GM12872 (cell line): ENCODE data around the gene GLP2R.
A peak's percentile ranks its signal among the peaks of the same experiment; 100 is the strongest.

Experiments used
- TF ChIP-seq, protein P1 (sequence below): IDR thresholded peaks from 3 replicates; pipeline ENCODE4 v1.5.1; 2011; ENCODE audit warnings: low read depth, mild to moderate bottlenecking, low read length, moderate library complexity; ENCODE audit not compliant: insufficient read depth

Gene GLP2R

DNA sequence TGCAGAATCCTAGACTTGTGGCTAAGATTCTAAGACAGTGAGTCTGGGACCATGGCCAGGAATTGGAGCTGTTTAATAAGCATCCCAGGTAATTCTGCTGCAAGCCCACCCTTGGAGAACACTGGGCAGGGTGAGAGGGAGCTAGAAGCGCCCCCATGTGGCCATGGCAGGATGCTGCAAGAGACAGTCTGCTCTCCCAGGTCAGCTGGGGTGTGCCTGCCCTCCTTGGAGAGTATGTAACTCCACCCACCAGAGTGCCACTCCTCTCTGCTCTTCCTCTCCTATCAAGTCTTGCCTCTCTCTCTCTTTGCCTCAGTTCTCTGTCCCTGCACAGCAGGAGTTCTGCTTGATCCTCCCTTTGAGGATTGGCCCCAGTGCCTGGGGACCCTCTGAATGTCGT, 64.4 kb downstream of the GLP2R start:
- TF ChIP-seq, protein P1, sequence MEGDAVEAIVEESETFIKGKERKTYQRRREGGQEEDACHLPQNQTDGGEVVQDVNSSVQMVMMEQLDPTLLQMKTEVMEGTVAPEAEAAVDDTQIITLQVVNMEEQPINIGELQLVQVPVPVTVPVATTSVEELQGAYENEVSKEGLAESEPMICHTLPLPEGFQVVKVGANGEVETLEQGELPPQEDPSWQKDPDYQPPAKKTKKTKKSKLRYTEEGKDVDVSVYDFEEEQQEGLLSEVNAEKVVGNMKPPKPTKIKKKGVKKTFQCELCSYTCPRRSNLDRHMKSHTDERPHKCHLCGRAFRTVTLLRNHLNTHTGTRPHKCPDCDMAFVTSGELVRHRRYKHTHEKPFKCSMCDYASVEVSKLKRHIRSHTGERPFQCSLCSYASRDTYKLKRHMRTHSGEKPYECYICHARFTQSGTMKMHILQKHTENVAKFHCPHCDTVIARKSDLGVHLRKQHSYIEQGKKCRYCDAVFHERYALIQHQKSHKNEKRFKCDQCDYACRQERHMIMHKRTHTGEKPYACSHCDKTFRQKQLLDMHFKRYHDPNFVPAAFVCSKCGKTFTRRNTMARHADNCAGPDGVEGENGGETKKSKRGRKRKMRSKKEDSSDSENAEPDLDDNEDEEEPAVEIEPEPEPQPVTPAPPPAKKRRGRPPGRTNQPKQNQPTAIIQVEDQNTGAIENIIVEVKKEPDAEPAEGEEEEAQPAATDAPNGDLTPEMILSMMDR = peak; percentile 84

DNA sequence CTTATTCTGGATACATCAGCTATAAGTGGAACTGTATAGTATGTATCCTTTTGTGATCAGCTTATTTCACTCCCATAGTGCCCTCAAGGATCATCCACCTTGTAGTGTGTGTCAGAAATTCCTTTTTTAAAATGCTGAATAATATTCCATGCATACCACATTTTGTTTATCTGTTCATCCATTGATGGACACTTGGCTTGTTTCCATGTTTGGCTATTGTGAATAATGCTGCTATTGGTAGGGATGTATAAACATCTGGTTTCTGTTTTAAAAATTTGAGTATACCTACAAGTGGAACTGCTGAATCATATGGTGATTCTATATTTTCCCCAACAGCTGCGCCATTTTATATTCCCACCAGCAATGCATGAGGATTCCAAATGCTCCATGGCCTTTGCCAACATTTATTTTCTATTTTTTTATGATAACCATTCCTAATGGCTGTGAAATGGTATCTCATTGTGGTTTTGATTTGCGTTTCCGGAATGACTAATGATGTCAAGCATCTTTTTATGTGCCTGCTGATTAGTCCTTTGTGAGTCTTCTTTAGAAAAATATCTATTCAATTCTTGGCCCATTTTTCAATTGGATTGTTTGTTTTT, 67.8 kb downstream of the GLP2R start:
- TF ChIP-seq, protein P1 = no peak

DNA sequence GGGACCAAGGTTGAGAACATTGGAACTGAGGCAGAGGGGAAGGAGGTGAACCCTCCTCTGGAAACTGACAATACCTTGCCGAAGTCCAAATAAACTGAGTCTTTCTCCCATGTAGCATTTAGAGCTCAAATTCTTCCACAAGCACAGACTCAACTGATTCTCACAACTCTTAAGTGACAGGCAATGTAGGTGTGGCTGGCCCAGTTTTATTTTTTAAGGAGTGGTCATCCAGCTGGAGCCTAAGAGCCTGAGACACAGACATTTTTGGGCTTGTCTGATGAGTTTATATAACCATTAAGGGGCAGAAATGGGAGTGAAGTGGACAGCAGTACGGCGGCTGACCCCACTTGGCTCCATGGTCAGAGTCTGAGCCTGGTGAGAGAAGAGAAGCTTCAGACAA, 68.5 kb downstream of the GLP2R start:
- TF ChIP-seq, protein P1 = no peak

DNA sequence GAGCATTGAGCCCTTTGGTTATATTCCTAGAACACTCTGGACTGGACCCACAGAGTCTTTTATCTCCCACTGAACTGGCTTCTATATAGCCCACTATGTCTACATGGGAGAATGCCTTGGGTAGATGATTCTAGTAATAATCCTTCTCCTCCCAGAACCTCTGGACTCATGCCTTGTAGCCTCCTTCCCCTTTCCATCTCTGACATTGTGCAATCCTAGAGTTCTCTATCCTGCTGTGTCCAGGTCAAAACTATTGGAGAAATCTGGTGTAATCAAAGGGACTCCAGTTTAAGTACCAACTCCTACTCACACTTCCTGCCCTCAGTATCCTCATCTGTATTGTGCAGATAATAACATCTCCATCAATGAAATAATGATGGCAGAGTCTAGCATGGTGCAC, 70.2 kb downstream of the GLP2R start:
- TF ChIP-seq, protein P1 = no peak

DNA sequence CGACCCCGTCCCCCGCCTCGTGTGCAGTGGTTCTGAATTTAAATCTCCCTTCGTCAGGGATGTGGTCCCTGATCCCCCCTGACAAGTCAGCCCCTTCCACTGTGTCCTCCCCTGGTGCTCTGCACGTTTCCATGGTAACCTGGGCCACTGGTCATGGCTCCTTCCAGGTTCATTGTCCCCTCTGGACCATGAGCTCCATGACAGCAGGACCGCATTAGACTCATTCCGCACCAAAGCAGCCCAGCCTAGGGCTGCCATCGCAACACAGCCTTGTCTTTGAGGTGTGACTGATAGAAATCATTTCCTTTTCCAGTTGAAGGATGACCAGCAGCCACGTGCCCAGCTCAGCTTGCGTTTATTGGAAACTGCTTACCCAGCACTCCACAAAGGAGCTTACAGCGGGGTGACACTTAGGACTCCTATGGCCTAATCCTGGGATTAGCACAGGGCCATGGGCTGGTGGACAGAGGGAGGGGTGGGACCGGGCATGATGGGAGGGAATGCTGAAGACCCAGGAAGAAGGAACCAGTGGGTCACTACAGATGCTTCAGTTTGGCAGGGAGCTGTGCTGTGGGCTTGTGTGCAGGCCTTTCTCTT, 71.7 kb downstream of the GLP2R start:
- TF ChIP-seq, protein P1 = no peak

DNA sequence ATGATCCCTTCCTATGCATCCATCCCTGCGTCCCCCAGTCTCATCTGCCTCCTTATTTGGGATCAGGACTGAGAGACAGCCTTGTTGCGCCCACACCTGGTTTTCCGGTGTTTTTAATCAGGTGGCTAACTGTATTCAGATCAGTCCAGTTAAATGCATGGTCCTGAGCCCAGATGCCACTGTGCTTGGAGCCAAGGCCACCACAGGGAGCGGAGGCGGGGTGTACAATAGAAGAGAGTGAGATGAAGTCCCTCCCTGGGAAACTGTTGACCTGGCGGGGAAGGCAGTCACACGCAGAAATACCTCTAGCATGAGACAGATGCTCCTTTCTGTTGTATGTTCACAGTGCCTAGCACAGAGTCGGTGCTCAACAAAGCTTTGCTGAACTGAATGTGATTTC, 73.1 kb downstream of the GLP2R start:
- TF ChIP-seq, protein P1 = no peak

DNA sequence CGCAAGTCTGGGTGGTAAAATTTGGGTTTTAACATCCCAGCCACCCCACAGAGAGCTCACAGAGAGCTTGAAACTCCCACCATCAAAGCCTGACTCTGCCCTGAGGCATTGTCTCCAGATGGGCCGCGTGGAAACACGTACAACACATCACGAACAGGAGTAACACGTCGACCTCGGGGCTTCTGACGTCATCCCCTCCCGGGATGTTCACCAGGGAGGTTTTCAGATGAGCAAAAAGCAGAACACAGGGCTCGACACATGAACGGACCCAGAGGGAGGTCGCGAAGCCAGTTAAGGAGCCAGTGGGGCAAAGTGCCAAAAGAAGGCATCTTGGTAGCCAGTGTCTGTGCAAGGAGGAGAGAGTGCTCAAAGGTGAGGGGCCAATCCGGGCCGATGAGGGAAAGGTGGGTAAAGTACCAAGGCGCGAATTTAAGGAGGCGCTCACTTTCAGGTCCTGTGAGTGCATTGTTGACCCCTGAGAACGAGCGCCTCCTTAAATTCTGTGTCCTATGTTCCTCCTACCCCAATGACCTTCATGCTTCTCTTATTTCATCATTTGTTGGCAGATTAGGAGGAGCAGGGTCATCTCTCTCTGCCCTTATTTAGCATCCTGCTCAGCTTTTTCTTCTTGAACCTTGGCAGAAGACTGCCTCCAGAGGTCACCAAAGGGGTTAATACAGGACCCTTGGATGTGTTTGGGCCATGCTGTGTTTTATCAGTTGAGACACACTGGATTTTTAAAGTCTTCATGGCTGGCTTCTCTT, 73.7 kb downstream of the GLP2R start:
- TF ChIP-seq, protein P1 = no peak
